ENCODE data around the gene METRNL.

The METRNL gene

DNA sequence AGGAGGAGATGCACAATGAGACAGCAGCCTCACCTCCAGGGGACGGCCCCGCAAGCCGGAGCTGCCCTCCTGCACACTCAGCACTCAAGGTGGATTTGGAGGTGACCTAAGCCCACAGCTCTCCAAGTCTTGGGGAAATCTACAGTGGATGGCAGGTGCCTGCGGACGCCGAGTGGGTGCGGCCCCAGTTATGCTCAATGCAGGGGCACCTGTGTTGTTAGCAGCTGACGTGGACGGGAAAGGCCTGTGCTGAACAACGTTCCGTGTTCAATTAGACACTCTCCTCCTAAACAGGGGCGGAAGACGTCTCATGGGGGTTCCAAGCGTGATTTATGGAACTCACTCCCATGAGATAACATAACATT, 22.0 kb upstream of the METRNL start:
- no peak overlapping the region for H3K4me3 ChIP-seq (ENCODE audit: control insufficient read depth, low read depth, low read length)
- DNase-seq (ENCODE audit: low read depth), result no peak
- TF ChIP-seq CTCF (IDR thresholded peaks at IDR 0.05; ENCODE audit: control insufficient read depth, insufficient read depth, low read depth, low read length, missing control alignments), result no peak

- no peak overlapping the region for H3K4me3 ChIP-seq (ENCODE audit: control insufficient read depth, low read depth, low read length)
- DNase-seq (ENCODE audit: low read depth), result no peak
- TF ChIP-seq CTCF (IDR thresholded peaks at IDR 0.05; ENCODE audit: control insufficient read depth, insufficient read depth, low read depth, low read length, missing control alignments), result no peak
Observed at GRCh38 chr17:83057793-83058265, 21.6 kb upstream of the METRNL start.

DNA sequence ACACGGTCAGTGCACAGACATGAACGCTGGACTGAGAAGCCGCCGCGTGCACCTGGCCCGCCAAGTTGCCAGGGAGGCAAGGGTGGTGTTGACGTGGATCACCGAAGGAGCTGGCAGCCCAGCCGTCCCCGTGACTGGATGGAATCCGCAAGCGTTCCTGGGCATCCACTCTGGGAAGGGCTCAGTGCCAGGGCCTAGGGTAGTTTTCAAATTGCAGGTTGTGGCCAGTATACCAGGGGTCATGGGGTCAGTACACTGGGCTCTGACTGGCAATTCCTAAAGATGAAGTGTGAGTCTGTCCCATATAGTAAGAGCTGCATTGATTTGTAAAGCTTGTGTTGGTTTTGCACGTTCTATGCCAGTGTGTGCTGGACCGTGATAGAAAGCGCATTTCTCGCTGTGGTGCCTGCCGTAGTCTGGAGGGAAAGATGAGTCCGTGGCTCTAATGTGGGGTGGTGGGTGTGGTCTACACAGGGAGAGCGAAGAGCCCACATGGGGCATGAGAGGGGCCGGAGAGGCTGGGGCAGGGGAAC, 21.1 kb upstream of the METRNL start:
- DNase-seq (ENCODE audit: low read depth), result no peak
- no peak overlapping the region for H3K4me3 ChIP-seq (ENCODE audit: control insufficient read depth, low read depth, low read length)
- no peak for TF ChIP-seq CTCF (IDR thresholded peaks at IDR 0.05; ENCODE audit: control insufficient read depth, insufficient read depth, low read depth, low read length, missing control alignments)

DNA sequence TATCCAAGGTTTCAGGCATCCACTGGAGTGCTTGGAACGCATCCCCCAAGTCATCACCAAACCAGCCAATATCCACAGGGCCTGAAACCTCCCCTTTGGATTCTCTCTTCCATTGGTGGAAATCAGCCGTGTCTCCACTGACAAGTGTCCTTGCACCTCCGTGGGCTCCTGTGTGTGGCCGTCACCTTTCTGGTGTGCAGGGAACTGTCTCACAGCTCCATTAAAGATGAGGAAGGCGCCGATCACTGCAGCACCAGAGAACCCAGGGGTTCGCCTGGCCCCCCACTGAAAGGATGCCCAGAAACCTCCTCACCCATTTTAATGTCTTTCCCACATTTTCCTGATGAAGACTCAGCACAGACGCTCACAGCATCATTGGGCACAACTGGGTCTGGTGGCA, 17.8 kb upstream of the METRNL start:
- H3K4me3 ChIP-seq (ENCODE audit: control insufficient read depth, low read depth, low read length), result no peak overlapping the region
- TF ChIP-seq CTCF (IDR thresholded peaks at IDR 0.05; ENCODE audit: control insufficient read depth, insufficient read depth, low read depth, low read length, missing control alignments), result no peak
- DNase-seq (ENCODE audit: low read depth), result no peak

DNA sequence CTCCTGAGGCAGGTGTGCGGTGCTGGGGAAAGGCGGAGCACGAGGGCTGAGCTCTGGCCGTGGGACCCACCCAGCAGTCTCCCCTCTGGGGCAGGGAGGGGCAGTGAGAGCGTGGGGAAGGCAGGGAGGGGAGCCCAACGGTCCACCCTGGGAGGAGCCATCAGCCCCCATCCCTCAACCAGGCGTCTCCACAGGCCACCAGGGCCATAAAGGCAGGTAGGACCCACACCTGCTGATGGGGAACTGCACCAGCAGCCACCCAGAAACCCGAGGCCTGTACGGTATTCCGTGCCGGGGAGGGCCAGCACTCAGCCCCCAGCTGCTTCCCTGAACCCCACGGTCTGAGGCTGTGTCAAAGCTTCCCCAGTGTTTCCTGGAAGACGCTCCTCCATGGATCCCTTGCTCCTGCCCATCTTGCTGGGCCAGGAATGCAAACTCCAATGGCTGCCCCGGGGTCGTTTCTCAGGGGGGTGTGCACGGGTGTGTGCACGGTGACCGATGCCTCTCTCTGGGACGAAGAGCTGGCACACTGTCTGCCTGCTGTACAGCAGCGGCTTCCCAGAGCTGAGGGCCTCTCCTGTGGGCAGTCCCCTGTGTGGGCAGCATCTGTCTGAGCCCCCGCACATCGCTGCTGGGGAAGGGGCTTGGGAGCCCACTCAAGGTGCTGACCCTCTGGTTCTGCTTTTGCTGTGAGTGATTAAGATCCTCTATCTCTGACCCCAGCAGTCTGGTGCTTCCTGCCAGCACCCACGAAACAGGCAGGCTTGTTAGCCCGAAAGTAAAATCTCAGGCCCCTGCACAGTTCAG, 17.2 kb upstream of the METRNL start:
- no peak overlapping the region for H3K4me3 ChIP-seq (ENCODE audit: control insufficient read depth, low read depth, low read length)
- TF ChIP-seq CTCF (IDR thresholded peaks at IDR 0.05; ENCODE audit: control insufficient read depth, insufficient read depth, low read depth, low read length, missing control alignments), result no peak
- no peak for DNase-seq (ENCODE audit: low read depth)

DNA sequence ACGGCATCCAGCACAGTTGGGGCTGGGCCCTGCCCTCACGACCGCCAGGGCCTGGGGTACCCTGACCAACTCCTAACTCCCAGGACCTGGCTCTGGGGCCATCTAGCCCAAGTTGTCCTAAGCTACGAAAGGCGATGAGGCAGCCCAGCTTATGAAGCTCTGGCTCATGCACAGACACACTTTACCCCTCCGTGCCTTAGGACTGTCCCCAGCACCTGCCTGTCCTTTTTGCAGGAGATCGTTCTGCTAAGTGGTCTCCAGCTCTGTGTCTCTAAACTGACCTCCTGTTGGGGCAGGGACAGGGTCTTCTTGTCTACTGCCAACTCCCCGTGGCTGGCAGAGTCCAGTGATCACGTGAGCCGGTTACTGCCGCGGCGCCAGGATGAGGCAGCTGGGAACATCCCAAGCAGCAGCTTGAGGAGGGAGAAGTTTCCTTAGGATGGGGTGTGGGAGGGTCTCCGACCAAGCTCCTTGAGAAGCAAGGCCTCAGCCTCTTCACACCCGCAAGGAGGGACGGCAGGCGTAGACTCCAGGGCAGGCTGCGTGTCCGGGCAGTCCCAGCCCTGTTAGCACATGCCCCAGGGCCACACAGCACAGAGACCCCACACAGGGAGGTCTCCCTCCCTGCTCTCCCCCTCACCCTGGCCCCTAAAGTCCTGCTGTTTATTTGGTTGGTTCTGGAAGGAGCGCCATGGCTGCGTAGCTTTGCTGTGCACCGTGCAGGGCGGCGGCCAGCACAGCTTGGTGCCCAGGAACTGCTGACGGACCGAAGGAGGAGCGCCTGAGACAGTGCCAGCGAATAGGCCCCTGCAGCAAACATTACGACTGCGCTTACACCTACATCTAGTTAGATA, 16.4 kb upstream of the METRNL start:
- no peak for DNase-seq (ENCODE audit: low read depth)
- TF ChIP-seq CTCF (IDR thresholded peaks at IDR 0.05; ENCODE audit: control insufficient read depth, insufficient read depth, low read depth, low read length, missing control alignments), result no peak
- H3K4me3 ChIP-seq (ENCODE audit: control insufficient read depth, low read depth, low read length), result no peak overlapping the region

All from AG09309 (cell line).